ENCODE results near the gene RWDD1.
"Not testable (repeated sequence)": the region's sequence is repeated elsewhere in the genome, so short reads cannot be mapped to it uniquely, and the experiment has no call there.

The RWDD1 gene

DNA sequence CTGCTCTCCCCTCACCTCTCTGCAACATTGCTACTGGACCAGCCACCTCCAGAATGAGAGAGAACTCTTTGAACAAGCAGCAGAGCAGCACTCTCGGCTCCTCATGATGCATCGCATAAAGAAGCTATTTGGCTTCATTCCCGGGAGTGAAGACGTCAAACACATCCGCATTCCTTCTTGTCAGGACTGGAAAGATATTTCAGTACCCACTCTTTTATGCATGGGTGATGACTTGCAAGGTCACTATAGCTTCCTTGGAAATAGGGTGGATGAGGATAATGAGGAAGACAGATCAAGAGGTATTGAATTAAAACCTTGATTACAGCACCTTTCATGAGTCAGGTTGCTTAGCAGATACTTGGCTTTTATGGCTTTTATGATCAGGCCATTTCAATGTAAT is 13.4 kb upstream of the RWDD1 start:
- DNase-seq (ENCODE audit: low spot score), result peak; percentile 76
- FAIRE-seq, result peak; percentile 83

DNA sequence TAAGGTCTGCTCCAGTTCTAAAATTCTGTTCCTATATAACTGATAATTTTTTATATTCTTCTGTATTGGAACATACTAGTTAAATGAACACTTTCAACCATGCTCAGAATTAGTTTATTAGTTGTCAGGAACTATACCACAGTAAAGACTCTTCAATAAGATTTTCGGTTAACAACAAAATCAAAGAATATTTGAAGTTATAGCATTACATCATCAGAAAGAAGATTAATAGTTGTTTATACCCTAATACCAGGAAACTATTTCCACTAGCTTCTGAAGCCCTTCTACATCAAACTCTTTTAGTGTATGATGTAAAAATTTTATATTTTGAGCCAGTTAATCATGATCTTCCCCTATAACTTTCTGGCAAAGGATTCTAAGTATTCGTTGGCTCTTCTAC is 11.2 kb upstream of the RWDD1 start:
- no peak for FAIRE-seq
- DNase-seq (ENCODE audit: low spot score), result no peak

DNA sequence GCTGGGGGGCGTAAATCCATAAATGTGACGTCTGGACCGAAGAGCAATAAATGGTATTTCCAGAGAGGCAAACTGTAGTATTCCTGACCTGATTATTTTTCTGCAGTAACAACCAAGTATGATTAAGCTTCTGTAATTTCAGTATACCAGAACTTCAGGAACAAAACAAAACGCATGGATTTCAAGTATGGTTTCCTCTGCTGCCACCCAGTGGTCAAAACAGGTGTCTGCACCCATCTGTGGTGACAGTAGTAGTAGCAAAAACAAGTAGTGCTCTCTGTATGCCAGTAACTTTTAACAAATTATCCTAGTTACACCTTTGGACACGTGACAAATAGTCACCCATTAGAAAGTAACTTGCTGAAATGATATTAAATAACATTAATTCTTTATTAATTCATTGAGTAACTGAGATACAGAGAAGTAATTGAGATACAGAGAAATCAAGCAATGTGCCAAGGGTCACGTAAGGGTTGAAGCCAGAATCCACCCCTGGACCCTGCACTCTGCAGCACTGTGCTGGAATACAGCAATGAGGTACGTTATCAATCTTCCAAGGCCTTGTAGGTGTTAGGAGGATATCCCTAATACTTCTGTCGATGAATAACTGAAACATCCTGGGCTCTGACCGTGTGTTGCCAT is 9.8 kb upstream of the RWDD1 start:
- FAIRE-seq, result peak; percentile 58
- peak; percentile 40 for DNase-seq (ENCODE audit: low spot score)

DNA sequence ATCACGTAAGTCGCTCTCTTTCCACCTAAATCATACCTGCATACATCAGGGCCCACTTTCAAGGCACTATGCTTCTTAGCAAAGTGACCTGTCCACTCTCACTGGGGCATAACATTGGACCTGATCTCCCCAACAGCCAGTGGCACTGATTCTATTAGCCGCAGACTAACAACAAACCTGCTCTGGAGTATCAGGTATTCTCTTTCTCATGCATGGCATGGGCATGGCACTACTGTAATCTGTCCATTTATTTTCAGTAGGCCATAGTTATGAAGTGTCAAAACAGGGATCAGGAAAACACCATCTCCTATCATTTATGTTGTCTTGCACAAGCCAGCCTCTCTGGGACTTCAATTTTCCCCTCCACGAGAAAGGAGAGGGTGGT is 9.3 kb upstream of the RWDD1 start:
- FAIRE-seq, result no peak
- DNase-seq (ENCODE audit: low spot score), result no peak

DNA sequence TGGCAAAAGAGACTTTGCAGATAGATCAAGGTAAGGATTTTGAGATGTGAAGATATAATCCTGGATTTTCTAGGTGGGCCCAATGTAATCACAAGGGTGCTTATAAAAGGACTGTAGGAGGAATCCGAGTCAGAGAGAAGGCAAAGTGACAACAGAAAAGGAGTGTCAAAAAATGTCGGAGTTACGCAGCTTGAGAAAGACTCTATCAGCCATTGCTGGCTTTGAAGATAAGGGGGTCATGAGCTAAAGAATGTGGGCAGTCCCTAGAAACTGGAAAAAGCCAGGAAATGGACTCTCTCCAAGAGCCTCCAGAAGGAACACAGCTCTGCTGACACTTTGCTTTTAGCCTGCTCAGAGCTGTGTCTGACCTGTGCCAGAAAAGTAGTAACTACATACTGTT is 8.7 kb upstream of the RWDD1 start:
- no peak for DNase-seq (ENCODE audit: low spot score)

DNA sequence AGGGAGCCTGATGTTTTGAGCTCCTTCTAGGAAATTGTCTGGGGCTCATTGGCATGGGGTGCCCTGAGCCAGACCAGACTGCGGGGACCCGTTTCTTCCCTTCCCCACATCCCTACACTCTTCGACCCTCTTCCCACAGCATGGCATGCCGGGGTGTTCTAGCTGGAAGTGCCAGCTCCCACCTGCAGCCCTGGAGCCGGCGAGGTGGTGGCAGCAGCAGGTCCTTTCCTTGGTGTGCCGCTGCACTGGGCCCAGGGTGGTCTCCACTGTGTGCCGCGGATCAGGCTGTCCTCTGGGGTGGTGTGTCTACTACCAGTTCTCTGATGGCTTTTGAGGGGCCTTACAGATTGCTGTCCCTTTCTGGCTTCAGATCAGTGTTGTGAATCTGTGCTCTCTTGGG is 7.5 kb upstream of the RWDD1 start:
- DNase-seq (ENCODE audit: low spot score) (no peak), FAIRE-seq (no peak)

More for the DNA sequence above, 8.7 kb upstream of the RWDD1 start:
- FAIRE-seq, result no peak

DNA sequence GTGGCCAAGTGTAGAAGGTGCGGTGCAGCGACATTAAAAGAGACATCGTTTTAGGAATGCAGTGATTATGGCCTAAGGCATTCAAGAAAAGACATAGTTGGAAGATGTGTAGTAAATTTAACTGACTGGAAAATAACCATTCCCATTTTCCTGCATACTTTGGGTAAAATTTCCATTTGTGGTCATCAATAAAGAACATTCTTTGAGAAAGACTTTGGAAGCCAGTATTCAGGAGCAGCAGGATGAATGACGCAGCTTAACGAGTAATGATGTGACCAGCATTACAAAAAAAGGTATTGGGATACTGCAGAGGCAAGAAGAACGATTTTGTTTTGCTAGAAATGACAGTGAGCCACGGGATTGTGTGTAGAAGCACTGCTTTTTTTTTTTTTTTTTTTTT is 7.0 kb upstream of the RWDD1 start:
- FAIRE-seq (no peak), DNase-seq (ENCODE audit: low spot score) (no peak)

DNA sequence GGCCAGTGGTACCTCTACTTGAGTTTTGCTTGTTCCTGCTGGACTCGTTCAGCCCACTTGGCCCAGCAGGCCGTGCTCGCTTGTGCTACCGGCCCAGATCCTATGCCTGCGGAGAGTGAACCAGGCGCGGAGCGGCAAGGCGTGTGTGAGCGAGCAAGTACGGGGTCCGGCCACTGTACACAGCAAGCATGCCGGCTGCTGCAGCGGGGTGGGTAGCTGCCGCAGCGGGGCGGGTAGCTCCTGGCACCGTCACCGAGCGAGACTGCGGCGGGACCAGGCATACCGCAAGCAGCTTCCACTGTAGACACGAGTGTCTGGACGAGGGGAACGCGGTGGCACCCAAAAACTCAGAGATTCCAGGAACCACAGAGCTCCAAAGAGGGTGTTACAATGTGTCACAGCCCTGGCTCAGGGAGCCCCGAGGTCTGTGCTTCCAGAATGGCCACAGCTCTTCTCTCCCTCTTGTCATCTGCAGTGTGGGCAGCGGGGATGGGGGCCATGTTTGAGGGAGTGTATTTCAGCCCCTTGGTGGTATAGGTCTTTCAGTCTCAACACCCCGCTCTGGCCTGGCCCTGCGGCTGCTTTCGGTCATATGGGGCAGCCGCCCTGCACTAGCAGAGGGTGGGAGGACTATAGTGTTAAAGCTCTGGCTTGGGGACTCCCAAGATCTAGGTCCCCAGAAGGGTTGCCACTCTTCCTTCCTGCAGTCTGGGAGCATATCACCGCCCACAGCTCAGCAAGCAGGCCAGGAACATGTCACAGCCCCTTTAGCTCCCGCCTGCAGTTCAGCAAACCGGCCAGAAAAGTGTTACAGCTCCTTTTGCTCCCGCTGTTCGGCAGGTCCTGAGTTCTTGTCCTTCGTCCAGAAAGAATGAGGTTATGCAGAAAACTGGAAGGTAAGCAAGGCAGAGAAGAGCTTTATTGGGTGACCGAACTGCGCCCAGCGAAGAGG is 6.1 kb upstream of the RWDD1 start:
- DNase-seq (ENCODE audit: low spot score), result no peak
- FAIRE-seq, result no peak

DNA sequence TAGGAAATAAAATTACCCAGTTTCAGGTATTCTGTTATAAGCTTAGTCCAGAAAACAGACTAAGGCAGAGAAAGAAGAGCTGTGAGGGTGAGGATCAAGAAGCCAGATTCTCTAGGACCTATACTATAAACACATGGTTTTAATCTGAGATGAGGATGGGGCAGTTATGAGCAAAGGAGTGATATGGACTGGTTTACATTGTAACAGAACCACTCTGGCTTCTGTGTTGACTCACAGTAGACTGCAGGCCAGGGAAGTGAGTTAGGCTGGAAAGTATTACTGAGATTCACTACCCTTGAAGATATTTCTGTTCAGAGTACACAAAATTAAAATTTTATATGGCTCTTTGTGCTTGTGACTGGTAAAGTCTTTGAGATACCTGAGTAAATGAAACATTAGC is 3.2 kb upstream of the RWDD1 start:
- FAIRE-seq (no peak), DNase-seq (ENCODE audit: low spot score) (no peak)

DNA sequence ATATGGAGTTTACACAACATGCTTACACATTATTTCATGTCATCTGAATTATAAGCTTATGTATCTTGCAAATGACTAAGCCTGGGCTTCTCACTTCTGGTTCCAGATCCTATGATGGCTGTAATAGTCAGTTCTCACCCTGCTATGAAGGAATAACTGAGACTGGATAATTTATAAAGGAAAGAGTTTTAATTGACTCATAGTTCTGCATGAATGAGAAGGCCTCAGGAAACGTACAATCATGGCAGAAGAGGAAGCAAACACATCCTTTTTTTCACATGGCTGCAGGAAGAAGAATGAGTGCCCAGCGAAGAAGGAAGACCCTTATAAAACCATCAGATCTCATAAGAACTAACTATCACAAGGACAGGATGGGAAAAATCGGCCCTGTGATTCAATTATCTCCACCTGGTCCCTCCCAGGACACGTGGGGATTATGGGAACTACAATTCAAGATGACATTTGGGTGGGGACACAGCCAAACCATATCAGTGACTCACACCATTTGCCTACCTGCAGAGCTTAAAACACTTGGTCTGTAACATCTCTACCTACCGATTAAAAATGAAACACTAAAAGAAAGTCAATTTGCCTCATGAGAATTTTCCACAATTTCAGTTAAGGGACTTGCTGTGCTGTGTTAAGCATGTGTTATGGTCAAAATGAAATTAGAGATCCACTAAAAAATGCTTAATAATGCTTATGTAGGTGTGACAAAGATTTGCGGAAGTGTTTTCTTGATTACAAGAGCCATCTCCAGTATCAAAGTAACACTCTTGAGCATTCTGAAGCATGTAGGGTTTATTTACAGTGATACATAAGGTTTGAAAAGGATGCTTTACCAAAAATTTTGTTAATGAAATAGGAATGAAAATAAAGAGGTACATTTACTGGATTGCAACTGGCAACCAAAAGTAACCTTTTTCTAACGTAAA is 2.2 kb upstream of the RWDD1 start:
- FAIRE-seq, result no peak

DNA sequence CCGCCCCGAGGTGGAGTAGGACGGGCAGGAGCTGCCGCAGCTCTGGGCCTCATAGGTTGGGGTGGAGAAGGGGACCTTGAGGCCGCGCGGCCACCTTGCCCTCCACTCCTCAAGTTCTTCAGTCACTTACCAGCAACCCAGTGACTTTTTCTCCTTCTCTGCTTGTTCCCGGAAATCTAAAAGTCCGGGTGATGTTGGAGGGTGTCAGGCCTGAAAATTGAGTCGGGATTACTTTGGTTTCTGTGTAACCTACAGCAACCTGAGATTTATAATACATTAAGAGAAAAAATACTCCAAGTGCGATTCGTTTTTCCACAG is 338 bp downstream of the RWDD1 start:
- FAIRE-seq (no peak), DNase-seq (ENCODE audit: low spot score) (no peak)

More for the DNA sequence above, 2.2 kb upstream of the RWDD1 start:
- DNase-seq (ENCODE audit: low spot score), result no peak

DNA sequence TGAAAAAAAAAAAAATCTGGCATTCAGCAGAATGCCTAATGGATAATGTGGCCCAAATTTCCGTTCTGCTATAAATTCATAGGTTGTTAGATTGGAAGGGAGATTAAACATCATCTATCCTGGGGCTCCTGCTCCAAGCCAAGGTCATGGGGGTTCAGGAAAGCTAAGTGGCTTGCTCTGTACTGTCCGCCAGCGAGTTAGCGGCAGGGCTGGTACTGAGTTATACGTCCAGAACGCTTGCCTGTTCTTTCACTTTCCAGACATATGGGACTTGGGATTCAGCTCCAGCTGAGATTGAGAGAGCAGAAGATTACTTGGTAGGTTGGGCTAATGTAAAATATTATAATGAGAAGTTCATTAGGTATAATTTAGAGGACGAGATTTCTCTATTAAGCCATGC is 858 bp downstream of the RWDD1 start:
- no peak for DNase-seq (ENCODE audit: low spot score)
- FAIRE-seq, result no peak

DNA sequence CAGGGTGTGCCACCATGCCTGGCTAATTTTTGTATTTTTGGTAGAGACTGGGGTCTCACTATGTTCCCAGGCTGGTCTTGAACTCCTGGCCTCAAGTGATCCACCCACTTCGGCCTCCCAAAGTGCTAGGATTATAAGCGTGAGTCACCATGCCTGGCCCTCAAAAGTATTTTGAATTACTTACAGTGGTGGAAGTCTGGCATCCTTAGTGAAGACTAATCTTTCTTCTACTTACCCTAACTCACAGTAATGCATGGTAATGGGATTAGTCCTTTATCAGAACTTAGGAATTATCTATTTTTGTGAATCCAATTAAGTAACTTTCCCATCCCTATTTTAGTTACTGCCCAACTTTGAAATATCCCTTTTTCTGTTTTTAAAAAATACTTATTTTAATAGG is 3.9 kb downstream of the RWDD1 start:
- DNase-seq (ENCODE audit: low spot score) (no peak), FAIRE-seq (no peak)

DNA sequence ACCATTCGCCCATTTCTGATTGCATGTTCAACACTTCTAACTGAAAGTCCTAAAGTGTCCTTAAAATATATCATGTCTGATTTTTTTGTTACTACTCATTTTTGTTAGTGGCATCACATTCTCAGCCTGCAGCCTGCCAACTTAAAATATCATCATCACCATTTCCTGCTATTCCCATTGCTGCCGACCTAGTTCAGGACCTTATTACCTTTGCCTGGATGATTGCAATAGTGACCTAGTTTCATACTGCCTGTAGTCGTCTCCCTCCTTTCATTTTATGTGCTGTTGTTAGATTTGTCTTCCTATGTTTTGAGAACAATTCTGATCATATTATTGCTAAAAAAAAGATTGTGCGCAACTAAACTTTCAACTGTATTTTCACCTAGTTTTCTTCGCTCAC is 6.2 kb downstream of the RWDD1 start:
- no peak for DNase-seq (ENCODE audit: low spot score)
- no peak for FAIRE-seq

DNA sequence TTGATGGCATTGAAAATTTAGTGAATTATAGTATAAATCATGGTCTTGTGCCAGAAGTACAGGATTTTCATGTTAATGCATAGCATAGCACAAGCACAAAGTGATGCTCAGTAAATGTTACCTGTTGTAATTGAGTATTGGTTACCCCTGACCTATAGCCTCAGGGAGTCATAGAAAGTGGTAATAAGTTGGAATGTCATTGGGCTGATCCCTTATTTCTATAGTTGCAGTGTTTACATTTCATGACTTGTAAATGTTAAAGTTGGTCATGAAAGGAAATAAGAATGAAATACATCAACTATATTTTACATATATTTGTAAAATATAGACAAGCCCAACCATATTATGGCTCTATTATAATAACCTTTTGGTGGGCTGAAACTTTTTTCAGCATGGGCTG is 7.0 kb downstream of the RWDD1 start:
- FAIRE-seq (no peak), DNase-seq (ENCODE audit: low spot score) (no peak)

DNA sequence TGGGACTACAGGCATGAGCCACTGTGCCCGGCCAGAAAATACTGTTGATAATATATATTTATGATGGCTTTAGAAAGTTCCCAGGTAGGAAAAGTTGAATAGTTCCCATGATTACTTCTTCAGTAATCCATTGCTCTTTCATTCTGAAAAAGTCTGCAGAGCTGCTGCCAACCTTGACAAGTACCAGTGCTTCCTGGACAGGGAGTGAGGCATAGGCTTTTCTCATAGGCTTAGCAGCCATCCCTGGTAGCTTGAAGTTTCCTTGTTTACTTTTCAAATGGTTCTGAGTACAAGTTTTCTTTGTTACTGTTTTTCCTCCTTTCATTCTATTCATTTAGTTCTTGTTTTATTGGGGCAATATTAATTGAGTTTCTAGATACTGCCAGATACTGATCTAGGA is 7.8 kb downstream of the RWDD1 start:
- DNase-seq (ENCODE audit: low spot score) (no peak), FAIRE-seq (no peak)

DNA sequence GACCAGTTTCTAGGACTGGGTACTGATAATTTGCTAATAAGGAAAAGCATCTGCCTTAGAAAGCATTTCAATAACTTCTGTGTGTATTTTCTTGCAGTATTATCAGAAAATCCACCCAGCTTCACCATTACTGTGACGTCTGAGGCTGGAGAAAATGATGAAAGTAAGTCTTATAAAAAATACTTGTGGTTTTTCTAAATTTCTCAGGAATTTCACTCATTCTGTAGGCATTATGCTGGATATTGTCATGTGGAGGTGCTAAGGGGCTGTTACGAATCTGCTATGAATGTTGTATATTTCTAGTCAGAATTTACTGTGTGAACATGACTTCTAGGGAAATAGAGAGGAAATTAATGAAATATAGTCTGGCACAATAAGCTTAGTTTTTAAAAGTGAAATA is 8.9 kb downstream of the RWDD1 start:
- no peak for DNase-seq (ENCODE audit: low spot score)
- FAIRE-seq, result no peak

DNA sequence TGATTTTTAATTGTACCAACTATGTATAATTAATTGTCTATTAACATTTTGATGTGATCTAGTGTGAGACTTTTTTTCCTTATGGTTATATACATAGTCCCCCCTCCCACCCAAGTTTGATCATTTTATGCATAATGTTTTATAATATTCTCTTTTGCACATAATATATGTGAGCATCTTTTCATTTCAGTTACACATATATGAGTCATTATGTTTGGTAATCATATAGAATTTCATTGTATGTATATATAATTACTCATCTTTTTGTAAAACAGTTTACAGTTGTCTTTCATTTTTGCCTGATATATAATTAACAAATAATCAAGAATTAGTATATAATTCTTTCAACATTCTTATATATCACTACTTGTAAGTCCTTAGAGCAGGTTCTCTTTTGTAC is 15.0 kb downstream of the RWDD1 start:
- FAIRE-seq (no peak), DNase-seq (ENCODE audit: low spot score) (no peak)

DNA sequence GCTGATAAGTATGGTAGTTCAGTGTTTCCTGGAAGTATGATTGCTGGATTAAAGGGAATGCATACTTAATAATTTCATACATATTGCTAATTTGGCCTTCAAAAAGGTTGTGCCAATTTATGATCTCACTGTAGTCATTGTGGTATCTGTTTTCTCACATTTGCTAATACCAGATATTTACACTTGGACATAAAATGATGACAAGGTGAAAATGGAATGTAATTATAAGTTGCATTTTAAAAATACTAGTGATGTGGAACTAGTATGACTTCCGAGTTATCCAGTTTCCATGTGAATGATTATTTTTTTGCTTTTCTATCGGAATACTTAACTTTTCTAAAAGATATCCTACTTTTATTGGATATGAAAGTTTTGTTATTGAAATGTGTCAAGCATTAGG is 15.4 kb downstream of the RWDD1 start:
- no peak for DNase-seq (ENCODE audit: low spot score)
- no peak for FAIRE-seq

DNA sequence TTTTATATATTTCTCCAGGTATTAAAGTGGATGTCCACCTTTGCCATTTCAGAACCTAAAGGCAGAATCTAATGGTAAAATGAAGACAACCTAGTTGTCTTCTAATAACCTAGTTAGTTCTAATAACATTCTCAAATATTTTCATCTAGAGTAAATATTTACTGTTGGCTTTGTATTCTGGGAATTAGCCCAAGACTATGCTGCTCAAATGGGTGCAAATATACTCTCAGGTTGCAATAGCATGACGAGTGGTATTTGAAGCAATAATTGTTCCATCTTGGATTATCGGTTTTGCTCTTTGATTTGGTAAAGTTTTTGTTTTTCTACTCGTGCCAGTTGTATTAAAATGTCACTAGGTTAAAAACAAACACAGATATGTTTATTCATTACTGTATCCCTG is 23.9 kb downstream of the RWDD1 start:
- DNase-seq (ENCODE audit: low spot score) (no peak), FAIRE-seq (no peak)

DNA sequence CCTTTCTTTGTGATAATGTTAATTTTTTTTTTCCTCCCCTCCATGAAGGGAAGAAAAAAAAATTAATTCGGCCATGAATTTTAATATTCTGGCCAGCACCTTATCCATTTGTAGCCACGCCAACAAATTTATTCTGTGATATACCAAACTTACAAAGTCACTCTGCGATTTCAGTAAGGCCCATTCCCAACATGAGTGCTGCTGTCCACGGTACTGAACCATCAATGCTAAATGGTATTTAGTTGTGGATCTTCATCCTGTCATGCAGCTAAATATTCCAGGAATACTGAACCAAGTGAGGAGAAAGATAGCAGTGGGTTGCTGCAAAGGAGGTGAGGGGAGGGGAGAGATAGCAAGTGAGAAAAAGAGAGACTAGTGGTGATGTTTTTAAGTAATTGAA is 25.5 kb downstream of the RWDD1 start:
- DNase-seq (ENCODE audit: low spot score) (no peak), FAIRE-seq (no peak)

DNA sequence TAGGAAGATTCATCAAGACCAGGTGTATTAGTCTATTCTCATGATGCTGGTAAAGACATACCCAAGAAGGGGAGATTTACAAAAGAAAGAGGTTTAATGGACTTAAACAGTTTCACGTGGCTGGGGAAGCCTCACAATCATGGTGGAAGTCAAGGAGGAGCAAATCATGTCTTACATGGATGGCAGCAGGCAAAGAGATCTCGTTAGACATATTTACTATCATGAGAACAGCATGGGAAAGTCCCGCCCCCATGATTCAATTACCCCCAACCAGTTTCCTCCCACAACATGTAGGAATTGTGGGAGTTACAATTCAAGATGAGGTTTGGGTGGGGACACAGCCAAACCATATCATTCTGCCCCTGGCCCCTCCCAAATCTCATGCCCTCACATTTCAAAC is 32.6 kb downstream of the RWDD1 start:
- DNase-seq (ENCODE audit: low spot score); FAIRE-seq: not testable (repeated sequence)
